GM19035 (cell line): ENCODE data around the gene CAPN7.

Experiments used
- ATAC-seq: cut with Tn5 transposase; IDR thresholded peaks from one replicate; pipeline ENCODE4 v1.9.1; 2021; ENCODE audit not compliant: unreplicated experiment

Gene CAPN7

DNA sequence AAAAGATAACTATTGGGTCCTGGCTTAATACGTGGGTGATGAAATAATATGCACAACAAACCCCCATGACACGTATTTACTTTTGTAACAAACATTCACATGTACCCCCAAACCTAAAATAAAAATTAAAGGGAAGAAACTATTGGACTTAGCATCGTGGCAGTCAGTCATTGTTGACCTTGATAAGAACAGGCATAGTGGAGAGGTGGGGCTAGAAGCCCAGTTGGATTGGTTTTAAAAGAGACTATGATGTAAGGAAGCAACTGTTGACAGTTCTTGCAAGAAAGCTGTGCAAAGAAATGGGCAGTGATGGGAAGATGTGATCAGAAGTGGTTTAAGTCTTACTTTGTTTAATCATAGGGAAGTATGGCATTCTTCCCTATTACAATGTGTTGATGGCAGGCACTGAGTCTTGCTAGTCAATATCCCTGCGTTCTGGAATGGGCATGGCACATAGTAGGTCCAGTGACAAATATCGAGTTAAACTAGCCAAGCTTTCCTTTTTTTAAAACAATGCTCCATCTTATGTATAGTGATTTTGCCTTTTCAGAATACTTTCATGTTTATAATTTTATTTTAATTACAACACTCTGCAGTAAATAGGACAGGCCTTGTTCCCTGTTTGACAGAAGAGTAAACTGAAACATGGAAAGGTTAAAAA lies 37.9 kb downstream of the CAPN7 start:
- ATAC-seq = no peak

- no peak for ATAC-seq
Observed at GRCh38 chr3:15246186-15246585, 40.1 kb downstream of the CAPN7 start.

DNA sequence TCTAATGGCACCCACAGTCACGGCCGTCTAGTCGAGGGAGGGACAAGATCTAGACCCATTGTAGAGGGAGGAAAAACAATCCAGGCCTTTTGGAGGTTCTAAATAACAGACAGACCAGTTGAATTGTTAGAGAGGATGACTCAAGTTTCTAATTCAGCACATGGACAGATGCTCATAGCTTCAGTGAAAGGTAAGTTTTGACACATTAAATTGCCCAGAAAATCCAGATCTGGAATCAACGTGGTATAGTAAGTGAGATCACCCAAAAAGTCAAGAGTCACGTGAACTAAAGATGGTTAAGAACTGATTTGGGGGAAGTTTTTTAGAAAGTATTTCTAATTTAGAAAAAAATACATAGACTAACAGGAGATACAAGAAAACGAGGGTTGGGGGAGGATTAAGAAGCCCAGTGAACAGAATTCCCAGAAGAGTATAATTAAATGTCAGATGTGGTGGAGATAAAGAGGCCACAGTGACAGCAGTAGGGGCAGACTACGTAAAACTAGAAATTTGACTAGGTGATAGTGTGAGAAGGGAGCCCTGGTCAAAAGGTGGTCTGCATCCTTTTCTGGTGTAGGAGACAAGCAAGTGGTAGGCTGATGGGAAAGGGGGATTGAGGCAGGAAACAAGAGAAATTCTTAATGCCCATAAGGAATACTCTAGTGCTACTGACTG lies 47.1 kb downstream of the CAPN7 start:
- ATAC-seq = no peak

DNA sequence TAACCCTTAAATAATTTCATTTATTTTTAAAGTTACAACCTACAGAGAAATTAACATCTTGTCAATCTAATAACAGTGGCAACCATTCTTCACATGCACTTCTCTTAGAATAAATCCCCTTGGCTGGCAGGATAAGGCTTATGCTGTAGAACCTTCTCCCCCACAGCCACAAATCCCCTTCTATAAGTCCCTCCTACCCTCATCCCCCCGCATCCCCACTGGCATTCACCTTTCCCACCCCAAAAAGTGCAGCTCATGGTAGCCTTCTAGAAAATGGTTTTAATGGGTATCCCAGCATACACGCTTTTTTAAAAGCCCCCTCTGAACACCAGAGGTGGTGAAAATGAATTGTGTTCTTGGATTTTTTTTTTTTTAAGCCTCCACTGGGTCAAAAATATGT lies 49.2 kb downstream of the CAPN7 start:
- no peak for ATAC-seq

- ATAC-seq = no peak
Observed at GRCh38 chr3:15256861-15257341, 50.9 kb downstream of the CAPN7 start.

DNA sequence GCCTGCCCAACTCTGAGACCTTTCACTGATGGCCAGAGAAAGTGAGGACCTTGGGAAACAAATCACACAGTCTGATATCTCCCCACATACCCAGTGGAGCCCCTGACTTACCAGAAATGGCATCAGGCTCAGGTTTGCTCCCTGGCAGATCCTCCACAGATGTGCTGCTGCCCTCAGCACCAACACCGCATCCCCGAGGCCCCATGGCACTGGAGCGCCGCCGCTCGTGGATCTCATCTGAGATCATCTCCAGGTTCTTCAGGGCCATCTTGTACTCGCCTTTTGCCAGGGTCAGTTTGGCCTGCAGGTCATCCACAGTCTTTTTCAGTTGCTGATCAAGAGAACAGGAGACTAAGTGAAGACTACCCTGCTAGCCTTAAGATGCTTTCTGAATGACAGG lies 52.7 kb downstream of the CAPN7 start:
- no peak for ATAC-seq

DNA sequence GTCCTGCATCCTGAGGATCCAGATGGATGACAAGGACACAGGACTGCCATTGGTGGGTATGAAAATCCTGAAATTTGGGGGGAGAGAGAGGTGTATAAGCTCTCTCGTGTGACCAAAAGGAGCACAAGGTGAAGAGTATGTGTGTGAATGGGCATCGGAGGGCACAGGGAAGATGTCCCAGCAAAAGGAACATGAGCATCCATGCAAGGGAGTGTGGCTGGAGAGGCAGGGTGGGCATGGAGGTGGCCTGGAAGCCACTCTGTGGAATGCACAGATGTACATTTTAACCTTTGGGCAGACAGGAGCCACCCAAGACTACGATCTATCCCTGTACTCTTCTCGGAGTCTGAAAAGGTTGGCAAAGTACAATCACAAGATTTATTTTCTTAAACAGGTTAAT lies 54.5 kb downstream of the CAPN7 start:
- no peak for ATAC-seq

DNA sequence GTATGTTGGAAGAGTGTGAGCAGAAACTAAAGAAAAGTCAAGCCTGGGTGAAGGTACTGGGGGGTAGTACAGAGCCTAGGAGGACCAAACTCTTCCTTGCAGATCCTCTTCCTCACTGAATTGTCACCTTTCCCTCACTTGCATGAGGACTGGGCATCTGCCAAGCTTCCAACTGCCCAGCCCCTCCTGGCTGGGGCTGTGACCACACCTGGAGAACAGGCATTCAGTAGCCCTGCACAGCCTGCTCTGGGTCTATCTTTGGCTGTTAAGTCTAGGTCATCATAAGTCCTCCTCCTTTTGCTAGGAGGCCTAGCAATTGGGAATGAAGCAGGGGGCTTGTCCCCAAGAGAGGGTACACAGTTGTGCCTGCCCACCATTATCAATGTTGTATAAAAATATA lies 55.2 kb downstream of the CAPN7 start:
- ATAC-seq = no peak

DNA sequence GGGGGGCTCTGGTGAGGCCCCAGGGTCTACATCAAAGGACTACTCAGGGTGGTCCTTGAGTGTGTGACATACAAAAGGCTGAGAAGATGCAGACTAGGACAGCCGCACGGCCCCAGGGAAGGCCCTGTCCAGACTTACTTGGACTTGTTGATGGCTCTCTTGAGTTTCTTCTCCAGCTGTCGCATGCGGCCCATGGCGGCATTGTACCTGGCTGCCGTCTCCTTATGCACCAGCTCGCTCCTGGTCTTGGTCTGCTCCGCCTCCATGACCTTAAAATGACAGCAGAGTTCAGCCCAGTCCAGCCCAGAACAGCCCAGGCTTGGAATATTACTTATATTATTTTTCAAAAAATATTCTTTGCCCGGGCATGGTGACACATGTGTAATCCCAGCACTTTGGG lies 56.0 kb downstream of the CAPN7 start:
- ATAC-seq = no peak

DNA sequence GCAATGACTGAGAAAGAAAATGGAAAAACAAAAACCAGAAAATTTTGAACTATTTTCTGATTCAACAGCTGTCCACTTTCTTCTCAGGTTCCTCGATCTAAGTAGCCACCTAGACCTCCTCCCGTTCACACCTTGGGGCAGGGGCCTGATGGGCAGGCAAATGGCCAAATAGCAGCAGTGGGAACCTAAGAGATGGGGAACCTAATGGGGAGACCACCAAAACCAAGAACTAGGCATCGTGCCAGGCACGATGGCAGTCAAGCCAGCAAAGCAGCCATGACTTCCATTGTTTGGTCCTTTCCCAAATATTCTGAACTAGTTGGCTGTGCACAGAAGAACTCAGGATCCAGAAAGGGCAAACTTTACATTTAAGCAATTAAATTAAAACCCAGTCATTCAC lies 57.1 kb downstream of the CAPN7 start:
- no peak for ATAC-seq

- ATAC-seq = no peak
Observed at GRCh38 chr3:15263926-15264325, 57.9 kb downstream of the CAPN7 start.

DNA sequence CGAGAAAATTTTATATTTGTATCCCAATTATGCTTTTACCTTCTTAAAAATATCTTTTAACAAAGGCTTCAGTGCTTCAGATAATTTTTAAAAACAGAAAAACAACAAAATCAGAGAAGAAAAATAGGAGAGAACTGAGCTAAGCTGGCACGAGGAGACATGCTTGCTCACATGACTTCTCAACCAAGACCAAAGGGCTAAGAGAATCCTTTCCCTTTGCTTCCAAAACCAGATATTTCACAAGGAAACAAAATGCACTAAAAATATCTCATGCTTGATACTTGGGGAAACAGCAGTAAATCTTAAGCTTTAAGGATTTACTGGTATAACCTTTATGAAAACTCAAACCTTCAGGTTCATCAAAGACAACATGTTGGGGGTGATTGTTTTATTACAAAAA lies 58.4 kb downstream of the CAPN7 start:
- ATAC-seq = no peak

DNA sequence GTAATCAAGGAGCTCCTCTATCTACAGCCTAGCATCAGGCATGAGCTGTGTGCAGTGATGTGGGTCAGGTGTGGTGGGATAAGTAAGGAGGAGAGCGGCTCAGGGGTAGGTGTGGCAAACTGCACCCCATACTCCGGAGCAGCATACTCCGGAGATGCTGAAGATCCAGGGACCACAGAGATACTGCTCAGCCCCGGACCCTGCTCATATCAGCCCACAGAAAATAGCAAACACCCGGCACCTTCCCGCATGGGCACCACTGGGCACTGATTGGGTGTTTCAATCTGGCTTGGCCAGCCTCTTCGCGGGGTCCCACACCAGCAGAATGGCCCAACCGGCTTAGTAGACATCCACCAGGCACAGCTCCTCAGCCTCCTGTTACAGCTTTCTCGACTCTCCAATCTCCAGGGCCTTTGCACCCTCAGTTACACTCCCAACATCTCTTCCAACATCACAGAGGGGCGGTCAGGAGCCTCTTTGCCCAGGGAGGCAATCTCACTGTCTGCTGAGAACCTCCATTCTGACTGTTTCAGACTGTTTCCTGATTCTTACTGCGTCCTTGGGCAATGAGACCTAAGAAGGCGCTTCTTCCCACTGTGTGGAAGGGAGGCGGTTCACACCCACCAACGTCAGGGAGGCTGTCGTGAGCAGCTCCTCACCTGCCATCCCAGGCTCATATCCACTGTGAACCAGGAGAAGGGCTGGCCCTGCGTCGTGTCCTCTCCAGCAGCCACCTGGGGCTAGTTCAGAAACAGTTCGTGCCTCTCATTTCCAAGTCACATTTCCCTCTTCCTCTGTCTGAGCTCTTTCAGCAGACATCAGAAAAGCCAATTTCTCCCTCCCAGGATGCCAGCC lies 59.8 kb downstream of the CAPN7 start:
- ATAC-seq = no peak

- ATAC-seq = no peak
Observed at GRCh38 chr3:15266510-15267376, 60.7 kb downstream of the CAPN7 start.

DNA sequence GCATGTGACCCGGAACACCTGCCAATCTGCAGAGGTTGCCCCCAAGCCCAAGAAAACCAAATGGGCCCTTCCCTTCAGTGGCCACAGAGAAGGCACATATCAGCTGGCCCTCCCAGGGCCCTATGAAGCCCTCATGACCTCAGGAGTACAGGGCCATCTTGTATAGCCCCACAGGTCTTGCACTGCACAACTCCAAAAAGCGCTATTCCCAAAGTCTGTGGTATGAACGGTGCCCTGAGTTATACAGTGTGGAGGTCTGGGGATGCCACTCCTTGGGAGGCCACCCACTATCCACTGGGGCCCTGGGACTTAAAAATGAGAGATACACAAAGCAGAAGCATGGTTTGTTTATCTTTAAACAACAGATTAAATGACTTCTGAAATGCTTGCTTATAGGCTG lies 61.5 kb downstream of the CAPN7 start:
- ATAC-seq = no peak

DNA sequence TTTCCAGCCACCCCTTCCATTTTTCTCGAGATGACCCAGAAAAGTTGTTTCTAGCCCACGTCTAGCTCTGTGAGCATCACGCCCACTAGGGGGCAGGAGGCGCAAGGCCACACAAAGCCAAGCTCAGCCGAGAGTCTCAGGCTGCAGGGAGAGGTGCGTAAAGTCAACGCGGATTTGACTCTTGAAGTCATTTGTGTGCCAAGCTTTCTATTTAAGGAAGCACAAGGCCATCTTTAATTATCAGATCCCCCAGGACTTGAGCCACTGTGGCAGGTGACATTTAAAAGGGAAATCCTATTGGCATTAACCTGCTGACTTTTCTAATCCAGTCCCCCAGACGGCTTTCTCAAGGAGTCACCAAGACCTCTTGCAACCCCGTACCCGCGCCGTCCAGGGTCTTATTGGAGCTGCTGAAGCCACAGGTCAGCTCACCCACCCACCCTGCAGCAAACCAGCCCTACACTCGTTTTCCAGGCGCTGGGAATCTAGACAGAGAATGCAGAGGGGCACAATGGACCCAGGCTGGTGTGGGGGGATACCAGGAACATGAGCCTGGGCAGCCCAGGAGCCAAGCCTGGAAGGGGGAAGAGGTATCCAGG lies 62.1 kb downstream of the CAPN7 start:
- peak; percentile 37 for ATAC-seq

- no peak for ATAC-seq
Observed at GRCh38 chr3:15269091-15269989, 63.3 kb downstream of the CAPN7 start.

- no peak for ATAC-seq
Observed at GRCh38 chr3:15271030-15271429, 65.0 kb downstream of the CAPN7 start.

GRCh38 chr3:15271785-15272381 lies 65.8 kb downstream of the CAPN7 start:
- ATAC-seq = peak; percentile 71
